HG03066 (cell line): Measurements from ENCODE around the gene CCNJL.
A peak's percentile ranks its signal among the peaks of the same experiment; 100 is the strongest.

ENCODE experiments used
- ATAC-seq: cut with Tn5 transposase; IDR thresholded peaks from one replicate; pipeline ENCODE4 v1.9.1; 2021; ENCODE audit warnings: low read depth; ENCODE audit not compliant: unreplicated experiment

CCNJL gene

GRCh38 chr5:160233215-160233614, 79.1 kb downstream of the CCNJL start:
- no peak for ATAC-seq

- no peak for ATAC-seq
These were observed 80.5 kb downstream of the CCNJL start for GRCh38 chr5:160231783-160232342.

- peak; percentile 46 for ATAC-seq
These were observed 81.5 kb downstream of the CCNJL start for GRCh38 chr5:160230686-160231527.

- no peak for ATAC-seq
These were observed 83.1 kb downstream of the CCNJL start, which contains the start of gene FABP6 for GRCh38 chr5:160229190-160229742. FABP6 (plus strand) TSS chr5:160229506; CDS start chr5:160229558, 52 bp downstream.

- ATAC-seq: no peak
These were observed 85.4 kb downstream of the CCNJL start for GRCh38 chr5:160227012-160227411.

- ATAC-seq: no peak
These were observed 91.3 kb downstream of the CCNJL start for GRCh38 chr5:160221082-160221481.

GRCh38 chr5:160219356-160219755, 93.0 kb downstream of the CCNJL start:
- ATAC-seq: no peak

- no peak for ATAC-seq
These were observed 98.8 kb downstream of the CCNJL start for GRCh38 chr5:160213537-160213936.

- ATAC-seq: no peak
These were observed 101.0 kb downstream of the CCNJL start for GRCh38 chr5:160211352-160211751.

GRCh38 chr5:160210606-160211005, 101.8 kb downstream of the CCNJL start:
- ATAC-seq: no peak

GRCh38 chr5:160209917-160210316, 102.4 kb downstream of the CCNJL start:
- no peak for ATAC-seq

- no peak for ATAC-seq
These were observed 105.3 kb downstream of the CCNJL start for GRCh38 chr5:160207061-160207460.
